ENCODE data around the gene LAX1. TPM values are rescaled to one million over a fixed set of nuclear protein-coding genes. Genes with fewer than 3 reads are reported as not detected.

LAX1 gene, protein sequence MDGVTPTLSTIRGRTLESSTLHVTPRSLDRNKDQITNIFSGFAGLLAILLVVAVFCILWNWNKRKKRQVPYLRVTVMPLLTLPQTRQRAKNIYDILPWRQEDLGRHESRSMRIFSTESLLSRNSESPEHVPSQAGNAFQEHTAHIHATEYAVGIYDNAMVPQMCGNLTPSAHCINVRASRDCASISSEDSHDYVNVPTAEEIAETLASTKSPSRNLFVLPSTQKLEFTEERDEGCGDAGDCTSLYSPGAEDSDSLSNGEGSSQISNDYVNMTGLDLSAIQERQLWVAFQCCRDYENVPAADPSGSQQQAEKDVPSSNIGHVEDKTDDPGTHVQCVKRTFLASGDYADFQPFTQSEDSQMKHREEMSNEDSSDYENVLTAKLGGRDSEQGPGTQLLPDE
- polyA plus RNA-seq (2011; rRNA removed) (not detected in 2 replicates), polyA plus RNA-seq (2017; fragmentation: RNase III; extraction: RNeasy Plus Mini Kit Qiagen cat#74134 plus additional on column Dnase treatment) (not detected in 3 replicates), polyA minus RNA-seq (2011; rRNA and poly(A)+ RNA removed) (not detected in 2 replicates)
- not detected in 2 replicates for polyA plus RNA-seq (2012; cell fraction: cytosol; rRNA removed)
- polyA plus RNA-seq (2012; cell fraction: nucleus; rRNA removed): not detected in 2 replicates

DNA sequence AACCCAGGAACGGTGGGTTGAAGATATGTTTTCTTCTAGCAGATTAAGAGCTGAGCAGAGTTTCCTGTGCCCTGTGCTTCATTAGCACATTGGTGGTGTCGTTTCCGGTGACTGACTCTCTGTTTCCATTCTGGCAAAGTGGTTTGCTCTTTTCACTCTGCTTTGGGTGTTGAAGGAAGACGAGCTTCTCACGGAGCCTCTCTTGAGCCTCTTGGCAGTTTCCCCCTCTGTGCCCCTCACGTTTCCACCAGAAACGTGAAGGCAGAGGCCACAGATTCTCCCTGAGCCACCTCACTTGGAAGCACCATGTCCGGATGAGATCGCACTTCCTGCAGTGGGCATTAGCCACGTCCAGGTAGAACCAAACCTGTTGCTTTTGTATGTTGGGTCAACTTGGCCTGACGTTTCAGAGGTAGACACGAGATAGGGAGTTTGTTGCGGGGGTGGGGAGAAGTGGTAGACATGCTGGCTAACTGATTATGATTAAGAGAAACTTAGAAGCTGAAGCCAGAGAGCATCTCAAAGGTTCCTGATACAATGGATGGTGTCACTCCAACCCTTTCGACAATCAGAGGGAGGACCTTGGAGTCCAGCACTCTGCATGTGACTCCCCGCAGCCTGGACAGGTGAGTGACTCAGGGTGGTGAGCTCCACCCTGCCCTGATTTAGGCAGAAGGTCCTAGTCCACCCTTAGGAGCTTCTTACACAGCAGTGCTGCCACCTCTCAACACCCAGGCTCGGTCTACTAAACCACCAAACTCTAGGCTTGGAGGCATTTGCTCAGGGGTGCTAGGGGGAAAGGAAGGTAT, at the start of gene LAX1:
LAX1 (plus strand) TSS at position 155 of the 809 bp plus-strand sequence; CDS start at position 538, 383 bp downstream.
- 63% methylated on average over 16 of the region's 16 CpGs for WGBS (ENCODE audit: missing lambda C conversion rate)
- ChIA-PET CTCF (interaction anchor here (0.7 to 1.8 kb wide), 5 partner anchors 11 to 632 kb away, joined by 3 to 7 read pairs (median 3); no protein-coding TSS in a partner anchor), POLR2A (no interaction called here)
- Histone ChIP-seq H3K4me2 (no peak within 1 kb of the TSS), H3K4me1 (peaks cover 9% of the 10 kb centered on the region; the same call in 2 of the 3 replicates), H3K27ac (no peak within 1 kb of the TSS), H3K9me3 (no peaks in the 10 kb centered on the region), H3K4me3 (no peak within 1 kb of the TSS)
- no peak for FAIRE-seq
- TF ChIP-seq ZSCAN20 (CRISPR knock-in tag; IDR thresholded peaks at IDR 0.05): no peak
- no peak for ATAC-seq
- DNase-seq (ENCODE audit: low read depth in 1 of 2, low spot score in 1 of 2): no peak

DNA sequence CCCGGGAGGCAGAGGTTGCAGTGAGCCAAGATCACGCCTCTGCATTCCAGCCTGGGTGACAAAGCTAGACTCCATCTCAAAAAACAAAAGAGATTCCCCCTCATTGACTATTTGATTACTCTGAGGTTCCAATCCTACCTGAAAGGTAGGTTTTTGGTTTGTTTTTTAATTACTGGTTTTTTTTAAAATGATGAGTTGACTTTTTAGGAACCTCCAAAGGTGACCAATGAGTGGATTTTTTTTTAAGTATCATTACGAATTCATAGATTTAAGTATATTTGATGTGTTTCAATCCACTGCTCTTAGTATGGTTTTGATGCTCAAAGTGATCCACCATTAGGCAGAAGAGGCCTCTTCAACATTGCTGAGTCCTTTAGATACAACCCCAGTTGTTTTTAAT, 47.9 kb upstream of the LAX1 start:
- 92% methylated on average over 3 of the region's 3 CpGs for WGBS (ENCODE audit: missing lambda C conversion rate)
- CTCF ChIA-PET: interaction anchor here (1.3 to 1.5 kb wide), 2 partner anchors 59 to 229 kb away, joined by 3 read pairs; no protein-coding TSS in a partner anchor
- H3K4me3 ChIP-seq: no peak overlapping the region
- H3K9me3 ChIP-seq: no peaks in the 10 kb centered on the region
- POLR2A ChIA-PET: no interaction called here
- no peak overlapping the region for H3K27ac ChIP-seq
- ATAC-seq: no peak
- H3K4me1 ChIP-seq: no peaks in the 10 kb centered on the region
- no peak overlapping the region for H3K4me2 ChIP-seq
- TF ChIP-seq HEYL (CRISPR knock-in tag; IDR thresholded peaks at IDR 0.05) (no peak), RAD21 (conservative IDR thresholded peaks at IDR 0.05 in 1 of 2, IDR thresholded peaks at IDR 0.05 in 1 of 2) (no peak), HDAC2 (IDR thresholded peaks at IDR 0.05) (no peak)
- no peak for DNase-seq (ENCODE audit: low read depth in 1 of 2, low spot score in 1 of 2)
- no peak for FAIRE-seq

DNA sequence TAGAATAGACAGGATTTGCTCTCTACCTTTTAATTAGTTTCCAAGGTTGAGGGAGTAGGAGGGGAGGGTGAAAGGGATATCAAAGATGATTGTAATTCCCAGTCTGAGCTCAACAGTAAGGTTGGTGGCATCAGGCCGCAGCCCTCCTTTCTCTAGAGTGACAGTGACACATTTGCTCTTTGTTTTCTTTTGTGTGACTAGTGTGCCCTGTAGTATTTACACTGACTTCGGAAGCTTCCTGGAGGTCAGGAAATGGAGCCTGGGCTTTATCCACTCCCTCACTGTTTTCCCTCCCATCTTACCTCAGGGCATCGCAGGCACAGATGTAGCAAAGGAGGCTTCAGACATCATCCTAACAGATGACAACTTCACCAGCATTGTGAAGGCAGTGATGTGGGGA, 44.7 kb upstream of the LAX1 start:
- DNase-seq (ENCODE audit: low read depth in 1 of 2, low spot score in 1 of 2) (no peak), ATAC-seq (no peak), FAIRE-seq (no peak)
- ChIA-PET POLR2A (no interaction called here), CTCF (interaction anchor here (1.3 to 1.6 kb wide), 4 partner anchors 9 to 318 kb away, joined by 3 to 4 read pairs (median 3); no protein-coding TSS in a partner anchor)
- Histone ChIP-seq H3K9me3 (no peaks in the 10 kb centered on the region), H3K4me2 (no peak overlapping the region), H3K4me3 (no peak overlapping the region), H3K4me1 (no peaks in the 10 kb centered on the region), H3K27ac (no peak overlapping the region)
- TF ChIP-seq EP300 (IDR thresholded peaks at IDR 0.05) (no peak), RFX5 (IDR thresholded peaks at IDR 0.05) (no peak), PHF8 (IDR thresholded peaks at IDR 0.05; ENCODE audit: borderline replicate concordance, low read depth) (no peak), EHF (CRISPR knock-in tag; IDR thresholded peaks at IDR 0.05) (no peak), RCOR1 (IDR thresholded peaks at IDR 0.05; ENCODE audit: low read depth, low read length) (no peak), ZC3H11A (IDR thresholded peaks at IDR 0.05) (no peak), EHMT2 (IDR thresholded peaks at IDR 0.05; ENCODE audit: low read depth) (no peak), FOSL2 (IDR thresholded peaks at IDR 0.05) (no peak), FOSL2 (CRISPR knock-in tag; IDR thresholded peaks at IDR 0.05) (no peak), RARB (CRISPR knock-in tag; IDR thresholded peaks at IDR 0.05) (no peak), TFCP2L1 (CRISPR knock-in tag; IDR thresholded peaks at IDR 0.05) (no peak), SREBF2 (IDR thresholded peaks at IDR 0.05) (no peak), MAZ (IDR thresholded peaks at IDR 0.05; ENCODE audit: borderline replicate concordance, low read depth, low read length) (no peak), ZSCAN20 (CRISPR knock-in tag; IDR thresholded peaks at IDR 0.05) (no peak), CHD2 (IDR thresholded peaks at IDR 0.05; ENCODE audit: low read length, partially characterized antibody) (no peak)
- TF ChIP-seq, protein P1, sequence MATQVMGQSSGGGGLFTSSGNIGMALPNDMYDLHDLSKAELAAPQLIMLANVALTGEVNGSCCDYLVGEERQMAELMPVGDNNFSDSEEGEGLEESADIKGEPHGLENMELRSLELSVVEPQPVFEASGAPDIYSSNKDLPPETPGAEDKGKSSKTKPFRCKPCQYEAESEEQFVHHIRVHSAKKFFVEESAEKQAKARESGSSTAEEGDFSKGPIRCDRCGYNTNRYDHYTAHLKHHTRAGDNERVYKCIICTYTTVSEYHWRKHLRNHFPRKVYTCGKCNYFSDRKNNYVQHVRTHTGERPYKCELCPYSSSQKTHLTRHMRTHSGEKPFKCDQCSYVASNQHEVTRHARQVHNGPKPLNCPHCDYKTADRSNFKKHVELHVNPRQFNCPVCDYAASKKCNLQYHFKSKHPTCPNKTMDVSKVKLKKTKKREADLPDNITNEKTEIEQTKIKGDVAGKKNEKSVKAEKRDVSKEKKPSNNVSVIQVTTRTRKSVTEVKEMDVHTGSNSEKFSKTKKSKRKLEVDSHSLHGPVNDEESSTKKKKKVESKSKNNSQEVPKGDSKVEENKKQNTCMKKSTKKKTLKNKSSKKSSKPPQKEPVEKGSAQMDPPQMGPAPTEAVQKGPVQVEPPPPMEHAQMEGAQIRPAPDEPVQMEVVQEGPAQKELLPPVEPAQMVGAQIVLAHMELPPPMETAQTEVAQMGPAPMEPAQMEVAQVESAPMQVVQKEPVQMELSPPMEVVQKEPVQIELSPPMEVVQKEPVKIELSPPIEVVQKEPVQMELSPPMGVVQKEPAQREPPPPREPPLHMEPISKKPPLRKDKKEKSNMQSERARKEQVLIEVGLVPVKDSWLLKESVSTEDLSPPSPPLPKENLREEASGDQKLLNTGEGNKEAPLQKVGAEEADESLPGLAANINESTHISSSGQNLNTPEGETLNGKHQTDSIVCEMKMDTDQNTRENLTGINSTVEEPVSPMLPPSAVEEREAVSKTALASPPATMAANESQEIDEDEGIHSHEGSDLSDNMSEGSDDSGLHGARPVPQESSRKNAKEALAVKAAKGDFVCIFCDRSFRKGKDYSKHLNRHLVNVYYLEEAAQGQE (IDR thresholded peaks at IDR 0.05): no peak
- TF ChIP-seq, protein P2, sequence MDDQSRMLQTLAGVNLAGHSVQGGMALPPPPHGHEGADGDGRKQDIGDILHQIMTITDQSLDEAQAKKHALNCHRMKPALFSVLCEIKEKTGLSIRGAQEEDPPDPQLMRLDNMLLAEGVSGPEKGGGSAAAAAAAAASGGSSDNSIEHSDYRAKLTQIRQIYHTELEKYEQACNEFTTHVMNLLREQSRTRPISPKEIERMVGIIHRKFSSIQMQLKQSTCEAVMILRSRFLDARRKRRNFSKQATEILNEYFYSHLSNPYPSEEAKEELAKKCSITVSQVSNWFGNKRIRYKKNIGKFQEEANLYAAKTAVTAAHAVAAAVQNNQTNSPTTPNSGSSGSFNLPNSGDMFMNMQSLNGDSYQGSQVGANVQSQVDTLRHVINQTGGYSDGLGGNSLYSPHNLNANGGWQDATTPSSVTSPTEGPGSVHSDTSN (IDR thresholded peaks at IDR 0.05): no peak
- TF ChIP-seq, protein P3, sequence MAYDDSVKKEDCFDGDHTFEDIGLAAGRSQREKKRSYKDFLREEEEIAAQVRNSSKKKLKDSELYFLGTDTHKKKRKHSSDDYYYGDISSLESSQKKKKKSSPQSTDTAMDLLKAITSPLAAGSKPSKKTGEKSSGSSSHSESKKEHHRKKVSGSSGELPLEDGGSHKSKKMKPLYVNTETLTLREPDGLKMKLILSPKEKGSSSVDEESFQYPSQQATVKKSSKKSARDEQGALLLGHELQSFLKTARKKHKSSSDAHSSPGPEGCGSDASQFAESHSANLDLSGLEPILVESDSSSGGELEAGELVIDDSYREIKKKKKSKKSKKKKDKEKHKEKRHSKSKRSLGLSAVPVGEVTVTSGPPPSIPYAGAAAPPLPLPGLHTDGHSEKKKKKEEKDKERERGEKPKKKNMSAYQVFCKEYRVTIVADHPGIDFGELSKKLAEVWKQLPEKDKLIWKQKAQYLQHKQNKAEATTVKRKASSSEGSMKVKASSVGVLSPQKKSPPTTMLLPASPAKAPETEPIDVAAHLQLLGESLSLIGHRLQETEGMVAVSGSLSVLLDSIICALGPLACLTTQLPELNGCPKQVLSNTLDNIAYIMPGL (CRISPR knock-in tag; IDR thresholded peaks at IDR 0.05; ENCODE audit: borderline replicate concordance): no peak
- TF ChIP-seq, protein P4, sequence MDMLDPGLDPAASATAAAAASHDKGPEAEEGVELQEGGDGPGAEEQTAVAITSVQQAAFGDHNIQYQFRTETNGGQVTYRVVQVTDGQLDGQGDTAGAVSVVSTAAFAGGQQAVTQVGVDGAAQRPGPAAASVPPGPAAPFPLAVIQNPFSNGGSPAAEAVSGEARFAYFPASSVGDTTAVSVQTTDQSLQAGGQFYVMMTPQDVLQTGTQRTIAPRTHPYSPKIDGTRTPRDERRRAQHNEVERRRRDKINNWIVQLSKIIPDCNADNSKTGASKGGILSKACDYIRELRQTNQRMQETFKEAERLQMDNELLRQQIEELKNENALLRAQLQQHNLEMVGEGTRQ (IDR thresholded peaks at IDR 0.05): no peak
- 51% methylated on average over 3 of the region's 3 CpGs for WGBS (ENCODE audit: missing lambda C conversion rate)
